H9 (cell line): Measurements from ENCODE around the gene CD2AP. TPM values are rescaled to one million over a fixed set of nuclear protein-coding genes. Genes with fewer than 3 reads are reported as not detected.

ENCODE experiments used
- DNase-seq: peaks from one replicate; pipeline ENCODE4 v3.0.0-alpha.2; 2017
- H2AFZ ChIP-seq: one replicate; pipeline ENCODE4 v1.6.1; 2013; ENCODE audit warnings: mild to moderate bottlenecking, low read length, control low read depth, moderate library complexity
- H2AK5ac ChIP-seq: 2 replicates; pipeline ENCODE4 v1.6.1; 2013; ENCODE audit warnings: low read length, control low read depth, mixed read lengths; ENCODE audit not compliant: insufficient read length
- H2BK120ac ChIP-seq: one replicate; pipeline ENCODE4 v1.6.1; 2013; ENCODE audit warnings: low read depth, mild to moderate bottlenecking, low read length, control low read depth, inconsistent platforms; ENCODE audit not compliant: poor library complexity, severe bottlenecking
- H2BK12ac ChIP-seq: 2 replicates; pipeline ENCODE4 v1.6.1; 2013; ENCODE audit warnings: low read length, control low read depth, mixed read lengths, low read depth; ENCODE audit not compliant: insufficient read length
- H2BK15ac ChIP-seq: 2 replicates; pipeline ENCODE4 v1.6.1; 2013; ENCODE audit warnings: low read depth, low read length, control low read depth
- H2BK20ac ChIP-seq: one replicate; pipeline ENCODE4 v1.6.1; 2013; ENCODE audit warnings: low read depth, mild to moderate bottlenecking, low read length, control low read depth, inconsistent platforms; ENCODE audit not compliant: poor library complexity, severe bottlenecking
- H2BK5ac ChIP-seq: 2 replicates; pipeline ENCODE4 v1.6.1; 2013; ENCODE audit warnings: low read length, control low read depth, mixed read lengths; ENCODE audit not compliant: insufficient read length
- H3K14ac ChIP-seq: 2 replicates; pipeline ENCODE4 v1.6.1; 2013; ENCODE audit warnings: low read length, control low read depth; ENCODE audit not compliant: insufficient read depth
- H3K18ac ChIP-seq: 2 replicates; pipeline ENCODE4 v1.6.1; 2013; ENCODE audit warnings: low read depth, mild to moderate bottlenecking, mixed read lengths, low read length, control low read depth; ENCODE audit not compliant: insufficient read length
- H3K23ac ChIP-seq: 2 replicates; pipeline ENCODE4 v1.6.1; 2013; ENCODE audit warnings: low read length, control low read depth, mixed read lengths, low read depth; ENCODE audit not compliant: insufficient read length
- H3K23me2 ChIP-seq: 2 replicates; pipeline ENCODE4 v1.6.1; 2013; ENCODE audit warnings: low read depth, mild to moderate bottlenecking, mixed read lengths, low read length, control low read depth; ENCODE audit not compliant: insufficient read length, poor library complexity, severe bottlenecking
- H3K27ac ChIP-seq: 2 replicates; pipeline ENCODE4 v1.5.1; 2013; ENCODE audit warnings: low read length, control low read depth, mixed read lengths, low read depth; ENCODE audit not compliant: insufficient read length
- H3K27me3 ChIP-seq: 2 replicates; pipeline ENCODE4 v1.6.1; 2013; ENCODE audit warnings: low read length, control low read depth, inconsistent platforms; ENCODE audit not compliant: insufficient read depth
- H3K4ac ChIP-seq: 2 replicates; pipeline ENCODE4 v1.6.1; 2013; ENCODE audit warnings: low read depth, mild to moderate bottlenecking, control low read depth, inconsistent platforms, low read length, moderate library complexity
- H3K4me1 ChIP-seq: 2 replicates; pipeline ENCODE4 v1.6.1; 2013; ENCODE audit warnings: low read length, control low read depth, inconsistent platforms; ENCODE audit not compliant: insufficient read depth
- H3K4me2 ChIP-seq: 2 replicates; pipeline ENCODE4 v1.6.1; 2013; ENCODE audit warnings: low read length, control low read depth, mixed read lengths; ENCODE audit not compliant: insufficient read length, insufficient read depth
- H3K56ac ChIP-seq: 2 replicates; pipeline ENCODE4 v1.6.1; 2013; ENCODE audit warnings: low read depth, mild to moderate bottlenecking, mixed read lengths, low read length, control low read depth; ENCODE audit not compliant: insufficient read length
- H3K79me1 ChIP-seq: 2 replicates; pipeline ENCODE4 v1.6.1; 2013; ENCODE audit warnings: low read depth, mild to moderate bottlenecking, moderate library complexity, low read length, control low read depth, inconsistent platforms; ENCODE audit not compliant: insufficient read depth, poor library complexity, severe bottlenecking
- H3K79me2 ChIP-seq: 2 replicates; pipeline ENCODE4 v1.6.1; 2013; ENCODE audit warnings: low read length, control low read depth, inconsistent platforms; ENCODE audit not compliant: insufficient read depth
- H3K9ac ChIP-seq: 2 replicates; pipeline ENCODE4 v1.6.1; 2013; ENCODE audit warnings: low read length, control low read depth, mixed read lengths; ENCODE audit not compliant: insufficient read length; ENCODE audit errors: extremely low read depth
- H3K9me3 ChIP-seq: one replicate; pipeline ENCODE4 v1.6.1; 2013; ENCODE audit warnings: low read depth, low read length, inconsistent platforms; ENCODE audit not compliant: control insufficient read depth
- H3T11ph ChIP-seq: one replicate; pipeline ENCODE4 v1.6.1; 2013; ENCODE audit warnings: mild to moderate bottlenecking, low read length, control low read depth, inconsistent platforms
- H4K20me1 ChIP-seq: one replicate; pipeline ENCODE4 v1.6.1; 2013; ENCODE audit not compliant: control insufficient read depth, insufficient read length, insufficient read depth
- H4K5ac ChIP-seq: 2 replicates; pipeline ENCODE4 v1.6.1; 2013; ENCODE audit warnings: low read depth, mild to moderate bottlenecking, mixed read lengths, low read length, control low read depth; ENCODE audit not compliant: insufficient read length
- H4K8ac ChIP-seq: replicated peaks from 2 replicates; pipeline ENCODE4 v1.6.1; 2013; ENCODE audit warnings: low read length, control low read depth, mixed read lengths, low read depth; ENCODE audit not compliant: insufficient read length
- H4K91ac ChIP-seq: 2 replicates; pipeline ENCODE4 v1.6.1; 2013; ENCODE audit warnings: low read depth, mild to moderate bottlenecking, moderate library complexity, mixed read lengths, low read length, control low read depth; ENCODE audit not compliant: insufficient read length
- H3K27ac Mint-ChIP-seq, 3 experiments: 2 replicates in 2 of 3; 3 replicates in 1 of 3; pipeline ENCODE4 v1.8.0; 2020 to 2021; ENCODE audit warnings: mixed read lengths in 3 of 3, mild to moderate bottlenecking in 1 of 3, moderate library complexity in 1 of 3
- H3K27me3 Mint-ChIP-seq: 2 replicates; pipeline ENCODE4 v1.8.0; 2021; ENCODE audit warnings: low read depth, mild to moderate bottlenecking, moderate library complexity, mixed read lengths
- H3K36me3 Mint-ChIP-seq, 3 experiments: 2 replicates in 2 of 3; 3 replicates in 1 of 3; pipeline ENCODE4 v1.8.0; 2020 to 2021; ENCODE audit warnings: low read depth in 3 of 3, mixed read lengths in 3 of 3; ENCODE audit not compliant: insufficient read depth in 1 of 3
- H3K4me1 Mint-ChIP-seq, 2 experiments: 2 replicates each; pipeline ENCODE4 v1.8.0; 2020; ENCODE audit warnings: mixed read lengths in 2 of 2
- H3K4me3 Mint-ChIP-seq, 2 experiments: 2 replicates in 1 of 2; 3 replicates in 1 of 2; pipeline ENCODE4 v1.8.0; 2020 to 2021; ENCODE audit warnings: mild to moderate bottlenecking in 2 of 2, mixed read lengths in 2 of 2, moderate library complexity in 1 of 2
- H3K9me3 Mint-ChIP-seq, 2 experiments: 2 replicates in 1 of 2; 3 replicates in 1 of 2; pipeline ENCODE4 v1.8.0; 2020; ENCODE audit warnings: mild to moderate bottlenecking in 2 of 2, mixed read lengths in 2 of 2, moderate library complexity in 1 of 2
- WGBS: extraction: QIAGEN DNeasy Blood & Tissue Kit; methylation state at CpG from one replicate; pipeline ENCODE4 v1.1.7; 2013; ENCODE audit warnings: missing lambda C conversion rate, low lambda C conversion rate, mixed read lengths; ENCODE audit not compliant: insufficient read length; ENCODE audit errors: extremely low coverage; 5-methylcytosine and 5-hydroxymethylcytosine counted together
- total RNA-seq: library from RNA; stranded (reverse); gene quantifications from 2 replicates; pipeline ENCODE4 v1.2.1, GENCODE V29; 2021
- TF ChIP-seq, protein P1 (sequence below): fragments of 200-600 bp; sonication (generic); conservative IDR thresholded peaks from 3 replicates; pipeline ENCODE4 v1.8.0; 2021; ENCODE audit warnings: antibody characterized with exemption, mild to moderate bottlenecking

CD2AP gene
- total RNA-seq, 1 experiment from 2014 or later: 50.1 TPM

DNA sequence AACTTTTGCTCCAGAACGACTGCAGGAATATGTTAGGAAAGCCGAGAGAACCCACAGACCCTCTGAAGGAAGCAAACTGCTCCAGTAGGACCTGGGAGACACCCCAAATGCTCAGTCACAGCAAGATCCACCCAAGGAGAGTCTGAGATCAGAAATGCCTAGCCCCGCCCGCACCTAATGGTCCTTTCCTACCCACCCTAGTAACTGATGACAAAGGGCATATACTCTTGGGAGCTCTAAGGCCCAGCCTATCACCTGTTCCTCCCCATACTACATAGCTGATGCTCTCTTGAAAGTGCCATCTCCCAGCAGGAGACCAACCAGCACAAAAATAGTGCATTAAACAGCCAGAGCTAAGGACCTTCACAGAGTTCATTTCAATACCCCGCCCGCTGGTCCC lies 67.6 kb downstream of the CD2AP start:
- no peak overlapping the region for H4K91ac ChIP-seq
- H3K9ac ChIP-seq: no peak overlapping the region
- H3K14ac ChIP-seq: no peak overlapping the region
- H2BK5ac ChIP-seq: no peak overlapping the region
- no peak overlapping the region for H2AFZ ChIP-seq
- no peaks in the 10 kb centered on the region for H3K23me2 ChIP-seq
- H2BK120ac ChIP-seq: no peak overlapping the region
- H3K23ac ChIP-seq: no peak overlapping the region
- H3K79me1 ChIP-seq: no peaks in the 10 kb centered on the region
- no peak overlapping the region for H3K4me2 ChIP-seq
- H3K27me3 ChIP-seq: no peaks in the 10 kb centered on the region
- no peak overlapping the region for H3K56ac ChIP-seq
- no peak overlapping the region for H4K5ac ChIP-seq
- no peak overlapping the region for H3K27ac Mint-ChIP-seq
- H3K4ac ChIP-seq: no peak overlapping the region
- no peak overlapping the region for H2BK12ac ChIP-seq
- no peaks in the 10 kb centered on the region for H3K9me3 ChIP-seq
- peaks cover 4 to 7% of the 10 kb centered on the region in 2 experiments; a peak in 3 of 5 replicates for H3K9me3 Mint-ChIP-seq
- no peaks in the 10 kb centered on the region for H3K27me3 Mint-ChIP-seq
- no peak overlapping the region for H3T11ph ChIP-seq
- H4K20me1 ChIP-seq: no peaks in the 10 kb centered on the region
- no peaks in the 10 kb centered on the region; the same call in 1 of the 2 replicates for H3K79me2 ChIP-seq
- no peaks in the 10 kb centered on the region for H3K4me1 ChIP-seq
- DNase-seq: no peak
- H2BK15ac ChIP-seq: no peak overlapping the region
- H2BK20ac ChIP-seq: no peak overlapping the region
- H2AK5ac ChIP-seq: no peak overlapping the region
- no peak overlapping the region for H3K27ac ChIP-seq
- no peak overlapping the region for H4K8ac ChIP-seq
- no peak overlapping the region for H3K4me3 Mint-ChIP-seq
- TF ChIP-seq, protein P1, sequence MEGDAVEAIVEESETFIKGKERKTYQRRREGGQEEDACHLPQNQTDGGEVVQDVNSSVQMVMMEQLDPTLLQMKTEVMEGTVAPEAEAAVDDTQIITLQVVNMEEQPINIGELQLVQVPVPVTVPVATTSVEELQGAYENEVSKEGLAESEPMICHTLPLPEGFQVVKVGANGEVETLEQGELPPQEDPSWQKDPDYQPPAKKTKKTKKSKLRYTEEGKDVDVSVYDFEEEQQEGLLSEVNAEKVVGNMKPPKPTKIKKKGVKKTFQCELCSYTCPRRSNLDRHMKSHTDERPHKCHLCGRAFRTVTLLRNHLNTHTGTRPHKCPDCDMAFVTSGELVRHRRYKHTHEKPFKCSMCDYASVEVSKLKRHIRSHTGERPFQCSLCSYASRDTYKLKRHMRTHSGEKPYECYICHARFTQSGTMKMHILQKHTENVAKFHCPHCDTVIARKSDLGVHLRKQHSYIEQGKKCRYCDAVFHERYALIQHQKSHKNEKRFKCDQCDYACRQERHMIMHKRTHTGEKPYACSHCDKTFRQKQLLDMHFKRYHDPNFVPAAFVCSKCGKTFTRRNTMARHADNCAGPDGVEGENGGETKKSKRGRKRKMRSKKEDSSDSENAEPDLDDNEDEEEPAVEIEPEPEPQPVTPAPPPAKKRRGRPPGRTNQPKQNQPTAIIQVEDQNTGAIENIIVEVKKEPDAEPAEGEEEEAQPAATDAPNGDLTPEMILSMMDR: no peak
- WGBS: no CpG with 5 or more reads among the region's 6 CpGs
- no peaks in the 10 kb centered on the region for H3K4me1 Mint-ChIP-seq
- H3K36me3 Mint-ChIP-seq: peaks cover 65 to 84% (median 70%) of the 10 kb centered on the region in 3 experiments
- no peak overlapping the region for H3K18ac ChIP-seq
